ENCODE results near the gene ZNF862. TPM values are rescaled to one million over a fixed set of nuclear protein-coding genes. Genes with fewer than 3 reads are reported as not detected.

Gene ZNF862
- total RNA-seq: 29.1 TPM
- 5.7 TPM for polyA plus RNA-seq (ENCODE audit: insufficient read depth, low read depth, low replicate concordance)
- long read RNA-seq, donor 1: 0 reads
- long read RNA-seq, donor 2, full-length matches to known transcripts: 1 of 1 reads
- long read RNA-seq, donor 2, partial matches to known transcripts: 0 of 1 reads
- long read RNA-seq, donor 2, other reads (novel, unspliced or antisense): 0 of 1 reads
- long read RNA-seq, donor 3: 0 reads
- long read RNA-seq, donor 4: 0 reads
- long read RNA-seq, donor 5: 0 reads
- long read RNA-seq, donor 6, full-length matches to known transcripts: 1 of 1 reads
- long read RNA-seq, donor 6, partial matches to known transcripts: 0 of 1 reads
- long read RNA-seq, donor 6, other reads (novel, unspliced or antisense): 0 of 1 reads
- long read RNA-seq, donor 7, partial matches to known transcripts: 7 of 27 reads
- long read RNA-seq, donor 7, other reads (novel, unspliced or antisense): 20 of 27 reads
- long read RNA-seq, donor 8: 0 reads
- long read RNA-seq, donor 9: 0 reads
- long read RNA-seq, donor 10: 0 reads

GRCh38 chr7:149838224-149838991 lies at the start of gene ZNF862:
Gene ZNF862 (plus strand): TSS chr7:149838375. CDS start chr7:149838612, 237 bp downstream.
- Histone ChIP-seq H3K27ac (ENCODE audit: low read depth in 2 of 2, low read length in 2 of 2) (peak within 1 kb of the TSS; percentile 81 to 84), H3K9me3 (ENCODE audit: control insufficient read depth in 2 of 3, insufficient read depth in 1 of 3, low read length in 3 of 3) (no peaks in the 10 kb centered on the region), H3K4me3 (ENCODE audit: low read length in 3 of 3) (peak within 1 kb of the TSS; percentile 72 to 86 (median 73)), H3K27me3 (ENCODE audit: control insufficient read depth, insufficient read depth, low read length) (no peaks in the 10 kb centered on the region), H3K9ac (ENCODE audit: low read length in 3 of 3) (peak within 1 kb of the TSS; percentile 44 to 70 (median 67)), H3K4me1 (ENCODE audit: control insufficient read depth in 2 of 3, insufficient read depth in 2 of 3, low read depth in 1 of 3, low read length in 3 of 3) (peaks cover 0 to 9% (median 2%) of the 10 kb centered on the region in 3 donors), H3K36me3 (ENCODE audit: control insufficient read depth in 2 of 3, insufficient read depth in 3 of 3, low read length in 3 of 3) (no peaks in the 10 kb centered on the region)
- TF ChIP-seq CTCF (IDR thresholded peaks at IDR 0.05; ENCODE audit: borderline replicate concordance, extremely low read depth, insufficient read depth): no peak
- FAIRE-seq (peak; percentile 98), DNase-seq (peak; percentile 98 to 99 (median 99))
- intact Hi-C loops (cut with DNase I): no loop called here

GRCh38 chr7:149789101-149789500 lies 49.1 kb upstream of the ZNF862 start:
- intact Hi-C loops (cut with DNase I): no loop called here
- Histone ChIP-seq H3K9me3 (ENCODE audit: control insufficient read depth in 2 of 3, insufficient read depth in 1 of 3, low read length in 3 of 3) (no peaks in the 10 kb centered on the region), H3K27me3 (ENCODE audit: control insufficient read depth, insufficient read depth, low read length) (no peaks in the 10 kb centered on the region), H3K9ac (ENCODE audit: low read length in 3 of 3) (no peak overlapping the region), H3K36me3 (ENCODE audit: control insufficient read depth in 2 of 3, insufficient read depth in 3 of 3, low read length in 3 of 3) (no peaks in the 10 kb centered on the region), H3K4me3 (ENCODE audit: low read length in 3 of 3) (no peak overlapping the region), H3K4me1 (ENCODE audit: control insufficient read depth in 2 of 3, insufficient read depth in 2 of 3, low read depth in 1 of 3, low read length in 3 of 3) (peaks cover 0 to 2% (median 0%) of the 10 kb centered on the region in 3 donors), H3K27ac (ENCODE audit: low read depth in 2 of 2, low read length in 2 of 2) (no peak overlapping the region)
- TF ChIP-seq CTCF (IDR thresholded peaks at IDR 0.05; ENCODE audit: borderline replicate concordance, extremely low read depth, insufficient read depth): no peak
- FAIRE-seq (no peak), DNase-seq (no peak)

- DNase-seq (peak in 3 of 5 donors; percentile 66 to 73 (median 71)), FAIRE-seq (no peak)
- intact Hi-C loops (cut with DNase I): no loop called here
- peak; percentile 39 for TF ChIP-seq CTCF (IDR thresholded peaks at IDR 0.05; ENCODE audit: borderline replicate concordance, extremely low read depth, insufficient read depth)
- Histone ChIP-seq H3K36me3 (ENCODE audit: control insufficient read depth in 2 of 3, insufficient read depth in 3 of 3, low read length in 3 of 3) (no peaks in the 10 kb centered on the region), H3K9me3 (ENCODE audit: control insufficient read depth in 2 of 3, insufficient read depth in 1 of 3, low read length in 3 of 3) (no peaks in the 10 kb centered on the region), H3K4me1 (ENCODE audit: control insufficient read depth in 2 of 3, insufficient read depth in 2 of 3, low read depth in 1 of 3, low read length in 3 of 3) (peaks cover 0 to 2% (median 0%) of the 10 kb centered on the region in 3 donors), H3K27ac (ENCODE audit: low read depth in 2 of 2, low read length in 2 of 2) (no peak overlapping the region), H3K9ac (ENCODE audit: low read length in 3 of 3) (no peak overlapping the region), H3K27me3 (ENCODE audit: control insufficient read depth, insufficient read depth, low read length) (no peaks in the 10 kb centered on the region), H3K4me3 (ENCODE audit: low read length in 3 of 3) (no peak overlapping the region)
These were observed 48.0 kb upstream of the ZNF862 start for GRCh38 chr7:149790146-149790548.

Data from kidney (tissue), 22 donors.